ENCODE measurements around the gene ABCF1. TPM values are rescaled to one million over a fixed set of nuclear protein-coding genes. Genes with fewer than 3 reads are reported as not detected.

The ABCF1 gene
- polyA plus RNA-seq, 3 donors, result 69.3 to 77.9 (median 73.6) TPM

DNA sequence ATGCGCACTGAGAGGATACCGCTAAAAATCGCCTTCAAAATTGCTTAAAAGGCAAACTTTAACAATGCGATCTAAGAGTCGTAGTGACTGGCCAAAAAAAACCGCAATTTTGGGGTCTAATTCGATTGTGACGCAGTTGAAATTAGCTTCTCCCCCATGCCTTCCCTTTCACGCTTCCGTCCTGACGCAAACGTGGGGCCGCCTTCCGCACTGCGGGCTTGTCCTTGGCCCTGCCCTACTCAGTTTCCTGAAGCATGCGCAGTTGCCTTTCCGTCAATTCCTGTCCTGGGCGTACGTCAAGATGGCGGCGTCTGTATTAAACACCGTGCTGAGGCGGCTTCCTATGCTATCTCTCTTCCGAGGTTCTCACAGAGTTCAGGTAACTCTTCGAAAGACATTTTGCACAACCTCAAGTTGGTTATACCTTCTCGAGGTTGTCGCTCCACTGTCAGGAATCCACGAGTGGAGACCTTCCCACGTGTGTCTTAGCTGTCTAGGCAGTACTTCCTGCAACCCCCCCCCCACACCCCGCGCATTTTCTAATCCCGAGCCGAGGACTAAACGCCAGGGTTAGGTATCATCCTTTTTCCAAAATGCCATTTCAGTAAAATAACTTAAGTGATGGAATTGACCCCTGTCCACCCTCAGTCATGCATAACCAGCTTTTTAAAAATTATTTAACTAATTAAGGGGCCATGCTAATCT, 46.5 kb downstream of the ABCF1 start, which contains the start of gene MRPS18B:
TSS of gene MRPS18B (plus strand) at position 276 of the 705 bp plus-strand sequence. CDS start at position 302, 26 bp downstream.
- DNase-seq, result peak; percentile 99

DNA sequence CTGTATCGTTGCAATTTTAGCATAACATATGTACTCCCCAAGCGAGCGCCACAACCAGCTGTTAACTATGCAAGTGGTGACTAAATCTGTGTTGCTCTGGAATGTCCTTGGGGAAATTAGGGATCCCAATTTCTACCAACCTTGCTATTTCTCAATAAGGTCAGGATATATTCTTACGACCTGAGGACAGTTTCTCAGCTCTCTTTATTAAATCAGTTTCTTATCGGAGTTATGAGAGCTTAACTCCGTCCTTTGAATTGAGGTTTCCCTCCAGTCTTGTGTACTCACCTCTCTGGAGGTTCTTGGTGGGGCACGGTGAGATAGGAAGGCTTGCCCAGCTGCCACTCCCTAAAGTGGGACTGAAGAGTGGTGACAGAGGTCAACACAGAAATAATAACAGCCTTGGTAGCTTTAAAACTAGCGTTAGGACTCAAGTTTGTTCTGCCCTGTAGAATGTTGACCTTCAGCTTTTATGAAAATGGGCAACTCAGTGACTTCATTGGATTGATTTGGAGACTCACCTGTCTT, 47.1 kb downstream of the ABCF1 start:
- DNase-seq, result no peak

DNA sequence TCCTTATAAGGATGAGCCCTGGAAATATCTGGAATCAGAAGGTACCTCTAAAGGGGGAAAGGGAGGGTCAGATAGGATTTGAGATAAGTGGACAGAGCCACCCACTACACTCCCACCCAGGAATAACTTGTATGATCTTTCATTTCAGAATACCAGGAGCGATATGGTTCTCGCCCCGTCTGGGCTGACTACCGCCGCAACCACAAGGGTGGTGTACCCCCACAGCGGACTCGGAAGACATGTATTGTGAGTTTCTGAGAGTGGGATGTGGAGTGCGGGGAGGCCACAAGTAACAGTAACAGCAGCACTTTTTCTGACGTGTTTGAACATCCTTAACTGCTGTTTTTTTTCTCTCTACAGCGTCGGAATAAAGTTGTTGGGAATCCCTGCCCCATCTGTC, 48.3 kb downstream of the ABCF1 start:
- no peak for DNase-seq

DNA sequence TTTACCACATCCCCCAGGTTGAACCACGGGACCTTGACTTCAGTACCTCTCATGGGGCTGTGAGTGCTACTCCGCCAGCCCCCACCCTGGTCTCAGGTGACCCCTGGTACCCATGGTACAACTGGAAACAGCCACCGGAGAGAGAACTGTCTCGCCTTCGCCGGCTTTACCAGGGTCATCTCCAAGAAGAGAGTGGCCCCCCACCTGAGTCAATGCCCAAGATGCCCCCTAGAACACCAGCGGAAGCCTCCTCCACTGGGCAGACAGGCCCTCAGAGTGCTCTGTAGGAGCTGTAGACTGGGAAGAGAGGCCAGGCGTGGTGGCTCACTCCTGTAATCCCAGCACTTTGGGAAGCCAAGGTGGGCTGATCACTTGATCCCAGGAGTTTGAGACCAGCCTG, 54.3 kb downstream of the ABCF1 start:
- no peak for DNase-seq

DNA sequence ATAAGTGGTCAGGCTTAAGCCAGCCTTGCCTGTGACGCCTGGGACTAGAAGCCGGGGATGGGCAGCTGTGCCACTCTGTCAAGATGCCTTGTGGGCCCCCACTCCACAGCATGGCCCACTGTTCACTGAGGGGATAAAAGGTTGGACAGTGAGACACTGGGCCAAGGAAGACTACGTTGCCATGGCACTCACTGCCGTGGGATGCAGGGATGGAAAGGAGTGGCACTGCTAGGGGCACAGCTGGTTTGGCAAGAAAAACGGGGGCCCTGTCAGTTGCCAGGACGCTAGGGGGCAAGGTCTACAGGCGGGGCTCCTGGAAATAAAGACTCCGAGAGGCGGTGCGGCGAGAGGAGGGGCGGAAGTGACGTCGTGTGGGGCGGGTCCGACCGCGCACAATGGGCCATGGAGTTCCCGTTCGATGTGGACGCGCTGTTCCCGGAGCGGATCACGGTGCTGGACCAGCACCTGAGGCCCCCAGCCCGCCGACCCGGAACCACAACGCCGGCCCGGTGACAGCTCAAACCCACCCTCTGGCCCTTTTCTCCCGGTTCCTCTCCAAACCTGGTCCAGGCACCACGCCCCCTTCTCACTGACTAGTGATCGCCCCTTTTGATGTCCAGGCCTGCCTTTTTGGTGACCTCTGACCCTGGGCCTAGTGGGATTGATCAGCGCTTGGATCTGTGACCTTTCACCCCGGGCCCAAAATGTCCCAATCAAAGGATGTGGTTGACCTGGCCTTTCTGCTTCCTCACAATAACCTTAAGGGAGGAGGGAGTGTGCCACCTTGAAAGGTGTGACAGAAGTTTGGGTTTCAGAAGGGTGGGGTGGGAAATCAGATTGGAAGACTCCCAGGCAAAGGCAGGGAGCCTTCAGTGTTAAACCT, 55.5 kb downstream of the ABCF1 start, which contains the start of gene ATAT1:
TSS of gene ATAT1 (plus strand) at position 391 of the 883 bp plus-strand sequence.
- DNase-seq, result peak; percentile 85

DNA sequence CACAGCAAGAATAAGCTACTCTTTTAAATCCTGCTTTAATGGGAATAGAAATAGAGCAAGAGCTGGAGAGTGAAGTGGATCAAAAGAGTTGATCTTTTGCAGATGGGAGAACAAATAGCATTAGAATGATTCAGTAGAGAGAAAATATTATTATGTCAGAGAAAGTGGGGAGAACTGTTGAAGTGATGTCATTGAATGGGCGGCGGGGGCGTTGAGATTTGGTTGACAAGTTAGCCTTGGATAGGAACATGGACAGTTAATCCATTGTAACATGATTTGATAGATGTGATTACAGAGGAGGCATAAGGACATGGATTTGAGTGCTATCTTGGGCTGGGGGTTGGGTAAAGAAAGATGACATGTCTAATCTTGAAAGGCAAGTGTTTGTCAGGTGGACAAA, 64.6 kb downstream of the ABCF1 start:
- no peak for DNase-seq

DNA sequence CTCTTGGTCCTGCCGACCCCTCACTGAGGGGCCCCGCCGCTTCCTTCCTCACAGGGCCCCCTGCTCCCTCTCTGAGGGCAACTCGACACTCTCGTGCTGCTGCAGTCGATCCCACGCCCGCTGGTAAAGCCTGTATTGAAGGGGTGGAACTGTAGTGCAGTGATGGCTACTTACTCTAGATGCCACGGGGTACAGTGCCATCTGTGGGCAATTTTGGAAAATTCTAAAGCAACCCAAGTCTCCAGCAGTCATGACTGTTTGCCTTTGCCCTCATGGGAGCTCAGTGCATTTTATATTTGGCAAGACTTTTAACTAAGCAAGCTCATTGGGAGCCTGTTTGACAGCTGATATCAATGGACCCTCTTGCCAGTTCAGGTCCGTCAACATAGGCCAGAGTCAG, 69.2 kb downstream of the ABCF1 start:
- DNase-seq, result no peak

DNA sequence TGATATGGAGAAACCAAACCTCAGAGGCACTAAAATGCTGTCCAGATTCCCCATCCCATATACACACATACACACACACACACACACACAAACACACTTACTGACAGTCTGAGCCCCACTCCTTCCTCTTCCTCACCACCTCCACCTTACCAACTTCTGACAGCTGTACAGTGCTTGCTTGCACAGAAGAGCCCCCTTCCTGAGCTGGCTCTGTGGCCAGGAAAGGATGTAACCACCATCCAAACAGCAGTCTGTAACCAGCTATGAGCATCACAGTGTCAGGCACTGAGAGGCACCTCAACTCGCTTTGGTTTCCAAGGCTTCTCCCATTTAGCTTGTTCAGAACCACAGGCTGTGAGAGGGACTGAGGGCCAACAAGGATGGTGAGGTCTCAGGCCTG, 69.8 kb downstream of the ABCF1 start:
- DNase-seq, result no peak

Other genes with a start within 250 kb of the ABCF1 start
- 10 to 100 TPM; 12.5 to 16.1 (median 14.5) TPM for gene TRIM39, start 244.5 kb upstream of the ABCF1 start, polyA plus RNA-seq (ENCODE audit: insufficient read length in 3 of 3)
- gene RPP21, start 226.3 kb upstream of the ABCF1 start, polyA plus RNA-seq (ENCODE audit: insufficient read length in 3 of 3), result 10 to 100 TPM; 32.5 to 44.0 (median 38.5) TPM
- gene HLA-E, start 81.9 kb upstream of the ABCF1 start, polyA plus RNA-seq (ENCODE audit: insufficient read length in 3 of 3), result 100 to 1,000 TPM; 103 to 110 (median 106) TPM
- gene GNL1, start 15.0 kb upstream of the ABCF1 start, polyA plus RNA-seq (ENCODE audit: insufficient read length in 3 of 3), result 100 to 1,000 TPM in 2 of 3 donors, 10 to 100 TPM in 1; 97.3 to 111 (median 102) TPM
- 10 to 100 TPM; 29.2 to 37.4 (median 35.4) TPM for gene PRR3, start 14.1 kb upstream of the ABCF1 start, polyA plus RNA-seq (ENCODE audit: insufficient read length in 3 of 3)
- 10 to 100 TPM; 53.5 to 62.5 (median 55.6) TPM for gene PPP1R10, start 45.8 kb downstream of the ABCF1 start, polyA plus RNA-seq (ENCODE audit: insufficient read length in 3 of 3)
- 10 to 100 TPM; 56.0 to 65.1 (median 62.2) TPM for gene MRPS18B, start 46.4 kb downstream of the ABCF1 start, polyA plus RNA-seq (ENCODE audit: insufficient read length in 3 of 3)
- gene ATAT1, start 55.4 kb downstream of the ABCF1 start, polyA plus RNA-seq (ENCODE audit: insufficient read length in 3 of 3), result 10 to 100 TPM; 38.7 to 60.2 (median 59.4) TPM
- 10 to 100 TPM; 17.6 to 25.5 (median 22.9) TPM for gene C6orf136, start 75.7 kb downstream of the ABCF1 start, polyA plus RNA-seq (ENCODE audit: insufficient read length in 3 of 3)
- gene DHX16, start 101.6 kb downstream of the ABCF1 start, polyA plus RNA-seq (ENCODE audit: insufficient read length in 3 of 3), result 10 to 100 TPM; 48.6 to 51.8 (median 50.0) TPM
- 10 to 100 TPM; 33.7 to 42.6 (median 37.4) TPM for gene PPP1R18, start 115.2 kb downstream of the ABCF1 start, polyA plus RNA-seq (ENCODE audit: insufficient read length in 3 of 3)
- 10 to 100 TPM; 35.3 to 43.5 (median 39.7) TPM for gene NRM, start 119.5 kb downstream of the ABCF1 start, polyA plus RNA-seq (ENCODE audit: insufficient read length in 3 of 3)
- gene MDC1, start 145.8 kb downstream of the ABCF1 start, polyA plus RNA-seq (ENCODE audit: insufficient read length in 3 of 3), result 10 to 100 TPM; 45.4 to 55.6 (median 53.0) TPM
- 1,000 to 10,000 TPM; 1,096 to 1,335 (median 1,230) TPM for gene TUBB, start 148.9 kb downstream of the ABCF1 start, polyA plus RNA-seq (ENCODE audit: insufficient read length in 3 of 3)
- 100 to 1,000 TPM; 138 to 144 (median 138) TPM for gene FLOT1, start 171.2 kb downstream of the ABCF1 start, polyA plus RNA-seq (ENCODE audit: insufficient read length in 3 of 3)
- 10 to 100 TPM; 21.0 to 21.8 (median 21.2) TPM for gene IER3, start 173.1 kb downstream of the ABCF1 start, polyA plus RNA-seq (ENCODE audit: insufficient read length in 3 of 3)